Stimulated activated CD4-positive, alpha-beta T cell treated with anti-CD3 and anti-CD28 coated beads, Interleukin-2, amount 100 ng/mL, for 48 hours (primary cell): ENCODE measurements around the gene TRIM17.

ENCODE experiments used
- DNase-seq, 2 donors: peaks; one replicate each; pipeline ENCODE4 v3.0.0-alpha.2; 2020

Gene TRIM17

GRCh38 chr1:228415853-228416216 lies 826 bp downstream of the TRIM17 start:
- DNase-seq: no peak

GRCh38 chr1:228415221-228415620 lies 1.4 kb downstream of the TRIM17 start:
- DNase-seq: no peak

GRCh38 chr1:228414511-228415211 lies 2.0 kb downstream of the TRIM17 start:
- no peak for DNase-seq

GRCh38 chr1:228413241-228414010 lies 3.2 kb downstream of the TRIM17 start:
- DNase-seq: no peak

- no peak for DNase-seq
These were observed 4.9 kb downstream of the TRIM17 start for GRCh38 chr1:228411548-228412430.

GRCh38 chr1:228411121-228411520 lies 5.5 kb downstream of the TRIM17 start:
- DNase-seq: no peak

- no peak for DNase-seq
These were observed 6.0 kb downstream of the TRIM17 start for GRCh38 chr1:228410671-228411070.

GRCh38 chr1:228410015-228410414 lies 6.6 kb downstream of the TRIM17 start:
- DNase-seq: no peak

- no peak for DNase-seq
These were observed 7.5 kb downstream of the TRIM17 start for GRCh38 chr1:228408869-228409805.

GRCh38 chr1:228408041-228408868 lies 8.4 kb downstream of the TRIM17 start:
- no peak for DNase-seq

GRCh38 chr1:228407106-228408040 lies 9.3 kb downstream of the TRIM17 start:
- no peak for DNase-seq

GRCh38 chr1:228405979-228406228 lies 10.8 kb downstream of the TRIM17 start:
- DNase-seq: no peak

- DNase-seq: no peak
These were observed 11.3 kb downstream of the TRIM17 start for GRCh38 chr1:228405200-228405978.

- DNase-seq: no peak
These were observed 12.4 kb downstream of the TRIM17 start for GRCh38 chr1:228404107-228404720.

GRCh38 chr1:228403231-228403631 lies 13.4 kb downstream of the TRIM17 start:
- no peak for DNase-seq

- no peak for DNase-seq
These were observed 14.0 kb downstream of the TRIM17 start for GRCh38 chr1:228402641-228403025.

- DNase-seq: no peak
These were observed 14.7 kb downstream of the TRIM17 start for GRCh38 chr1:228401782-228402640.
